T-helper 2 cell treated with Interferon-gamma antibody and Interleukin-4, amounts not matched to agents 5 μg/mL and 100 μg/mL, for 36 hours (primary cell): ENCODE measurements around the gene PRRT1.
A peak's percentile ranks its signal among the peaks of the same experiment; 100 is the strongest.

Experiments used
- DNase-seq: peaks from one replicate; pipeline ENCODE4 v3.0.0; 2021; ENCODE audit warnings: low spot score
- H3K27ac Mint-ChIP-seq: one replicate; pipeline ENCODE4 v1.8.0; 2021; ENCODE audit warnings: mild to moderate bottlenecking, mixed read lengths
- H3K27me3 Mint-ChIP-seq: one replicate; pipeline ENCODE4 v1.8.0; 2021; ENCODE audit warnings: low read depth, mixed read lengths
- H3K36me3 Mint-ChIP-seq: one replicate; pipeline ENCODE4 v1.8.0; 2021; ENCODE audit warnings: low read depth, mixed read lengths
- H3K4me1 Mint-ChIP-seq: one replicate; pipeline ENCODE4 v1.8.0; 2021; ENCODE audit warnings: low read depth, mixed read lengths
- H3K4me3 Mint-ChIP-seq: one replicate; pipeline ENCODE4 v1.8.0; 2022; ENCODE audit warnings: mild to moderate bottlenecking, moderate library complexity, mixed read lengths
- H3K9me3 Mint-ChIP-seq: one replicate; pipeline ENCODE4 v1.8.0; 2021; ENCODE audit warnings: mixed read lengths

The PRRT1 gene

DNA sequence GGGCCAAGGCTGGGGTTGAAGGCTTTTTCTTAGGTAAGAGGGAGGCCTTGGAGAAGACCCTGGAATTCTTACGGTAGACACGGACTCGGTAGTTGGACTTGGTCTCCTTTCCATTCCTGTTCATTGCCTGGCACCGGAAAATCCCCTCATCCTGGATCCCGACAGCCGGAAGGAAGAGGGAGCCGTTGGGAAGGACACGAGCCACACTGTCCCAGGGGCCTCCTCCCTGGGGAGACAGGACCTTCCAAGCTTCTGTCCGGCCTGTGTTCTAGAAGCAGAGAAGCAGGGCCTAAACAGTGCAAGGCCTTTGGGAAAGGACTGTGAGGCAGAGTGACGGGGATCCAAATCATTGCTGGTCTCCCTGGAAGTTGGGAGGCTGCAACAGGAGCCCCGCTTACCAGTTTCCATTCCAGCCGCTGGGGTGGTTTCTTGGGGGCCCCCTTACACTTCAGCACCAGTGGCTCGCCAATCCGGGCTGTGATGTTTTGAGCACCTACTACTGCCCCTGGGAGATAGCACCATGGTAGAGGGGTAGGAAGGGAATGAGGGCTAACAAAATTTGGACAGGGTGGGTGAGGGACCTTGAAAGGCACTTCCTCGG is 31.8 kb upstream of the PRRT1 start:
- Mint-ChIP-seq H3K27me3 (no peaks in the 10 kb centered on the region), H3K4me1 (peaks cover 30% of the 10 kb centered on the region), H3K4me3 (no peak overlapping the region), H3K9me3 (no peaks in the 10 kb centered on the region), H3K27ac (no peak overlapping the region), H3K36me3 (peaks cover 68% of the 10 kb centered on the region)
- DNase-seq: no peak

DNA sequence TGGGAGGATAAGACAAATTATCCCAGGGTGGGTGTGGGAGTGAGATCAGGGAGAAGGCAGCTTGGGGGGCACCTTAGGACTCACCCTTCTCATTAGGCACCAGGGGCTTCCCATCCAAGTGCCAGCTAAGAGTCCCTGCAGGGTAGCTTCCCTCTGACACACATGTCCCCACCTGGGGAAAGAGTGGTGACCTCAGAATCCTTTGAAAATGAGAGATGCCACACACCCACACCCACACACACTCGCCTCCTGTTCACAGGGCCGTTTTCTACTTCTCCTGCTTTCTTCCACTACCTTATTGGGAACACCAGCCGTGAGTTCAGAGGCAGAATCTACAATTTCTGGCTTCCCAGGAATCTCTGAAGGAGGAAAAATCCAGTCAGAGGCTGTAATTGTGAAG is 31.3 kb upstream of the PRRT1 start:
- peaks cover 29% of the 10 kb centered on the region for H3K4me1 Mint-ChIP-seq
- H3K36me3 Mint-ChIP-seq: peaks cover 66% of the 10 kb centered on the region
- no peak overlapping the region for H3K4me3 Mint-ChIP-seq
- H3K27ac Mint-ChIP-seq: no peak overlapping the region
- H3K27me3 Mint-ChIP-seq: no peaks in the 10 kb centered on the region
- no peaks in the 10 kb centered on the region for H3K9me3 Mint-ChIP-seq
- no peak for DNase-seq

- peaks cover 62% of the 10 kb centered on the region for H3K36me3 Mint-ChIP-seq
- H3K27me3 Mint-ChIP-seq: no peaks in the 10 kb centered on the region
- no peak overlapping the region for H3K4me3 Mint-ChIP-seq
- no peaks in the 10 kb centered on the region for H3K9me3 Mint-ChIP-seq
- peak overlapping the region; percentile 26 for H3K27ac Mint-ChIP-seq
- DNase-seq: no peak
- peaks cover 29% of the 10 kb centered on the region for H3K4me1 Mint-ChIP-seq
Observed at GRCh38 chr6:32182555-32182981, 30.8 kb upstream of the PRRT1 start.

DNA sequence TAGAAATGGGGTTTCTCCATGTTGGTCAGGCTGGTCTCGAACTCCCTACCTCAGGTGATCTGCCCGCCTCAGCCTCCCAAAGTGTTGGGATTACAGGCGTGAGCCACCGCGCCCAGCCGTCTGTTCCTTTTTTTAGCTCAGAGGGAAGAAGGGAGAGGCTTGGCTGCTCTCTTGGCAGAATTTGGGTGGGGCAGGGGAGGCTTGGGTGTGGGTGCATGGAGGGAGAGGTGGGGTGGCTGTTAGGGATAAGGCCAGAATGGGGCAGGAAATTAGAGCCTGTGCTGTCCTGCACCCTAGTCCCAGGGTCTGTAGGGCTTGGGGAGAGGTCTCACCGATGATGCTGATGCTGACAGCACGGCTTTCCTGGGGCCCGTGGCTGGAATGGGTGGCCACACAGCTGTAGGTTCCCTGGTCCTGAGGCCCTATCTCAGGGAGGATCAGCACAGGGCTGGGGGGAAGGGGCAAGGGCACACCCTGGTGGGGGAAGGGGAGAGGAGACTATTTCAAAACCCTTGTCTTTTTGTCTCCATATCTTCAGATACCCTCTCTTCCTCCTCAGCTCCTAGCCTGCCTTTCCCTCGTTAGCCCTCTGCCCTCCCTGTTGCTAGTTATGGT is 30.3 kb upstream of the PRRT1 start:
- peaks cover 56% of the 10 kb centered on the region for H3K36me3 Mint-ChIP-seq
- H3K27me3 Mint-ChIP-seq: no peaks in the 10 kb centered on the region
- H3K4me1 Mint-ChIP-seq: peaks cover 27% of the 10 kb centered on the region
- no peaks in the 10 kb centered on the region for H3K9me3 Mint-ChIP-seq
- no peak for DNase-seq
- H3K27ac Mint-ChIP-seq: peak overlapping the region; percentile 26
- no peak overlapping the region for H3K4me3 Mint-ChIP-seq

- Mint-ChIP-seq H3K27me3 (no peaks in the 10 kb centered on the region), H3K9me3 (no peaks in the 10 kb centered on the region), H3K4me1 (peaks cover 27% of the 10 kb centered on the region), H3K36me3 (peaks cover 48% of the 10 kb centered on the region), H3K27ac (no peak overlapping the region), H3K4me3 (no peak overlapping the region)
- DNase-seq: no peak
Observed at GRCh38 chr6:32181148-32181702, 29.5 kb upstream of the PRRT1 start.

- Mint-ChIP-seq H3K9me3 (no peaks in the 10 kb centered on the region), H3K36me3 (peaks cover 39% of the 10 kb centered on the region), H3K4me1 (peaks cover 26% of the 10 kb centered on the region), H3K27me3 (no peaks in the 10 kb centered on the region), H3K4me3 (peak overlapping the region; percentile 53), H3K27ac (no peak overlapping the region)
- no peak for DNase-seq
Observed at GRCh38 chr6:32179766-32180405, 28.1 kb upstream of the PRRT1 start.

DNA sequence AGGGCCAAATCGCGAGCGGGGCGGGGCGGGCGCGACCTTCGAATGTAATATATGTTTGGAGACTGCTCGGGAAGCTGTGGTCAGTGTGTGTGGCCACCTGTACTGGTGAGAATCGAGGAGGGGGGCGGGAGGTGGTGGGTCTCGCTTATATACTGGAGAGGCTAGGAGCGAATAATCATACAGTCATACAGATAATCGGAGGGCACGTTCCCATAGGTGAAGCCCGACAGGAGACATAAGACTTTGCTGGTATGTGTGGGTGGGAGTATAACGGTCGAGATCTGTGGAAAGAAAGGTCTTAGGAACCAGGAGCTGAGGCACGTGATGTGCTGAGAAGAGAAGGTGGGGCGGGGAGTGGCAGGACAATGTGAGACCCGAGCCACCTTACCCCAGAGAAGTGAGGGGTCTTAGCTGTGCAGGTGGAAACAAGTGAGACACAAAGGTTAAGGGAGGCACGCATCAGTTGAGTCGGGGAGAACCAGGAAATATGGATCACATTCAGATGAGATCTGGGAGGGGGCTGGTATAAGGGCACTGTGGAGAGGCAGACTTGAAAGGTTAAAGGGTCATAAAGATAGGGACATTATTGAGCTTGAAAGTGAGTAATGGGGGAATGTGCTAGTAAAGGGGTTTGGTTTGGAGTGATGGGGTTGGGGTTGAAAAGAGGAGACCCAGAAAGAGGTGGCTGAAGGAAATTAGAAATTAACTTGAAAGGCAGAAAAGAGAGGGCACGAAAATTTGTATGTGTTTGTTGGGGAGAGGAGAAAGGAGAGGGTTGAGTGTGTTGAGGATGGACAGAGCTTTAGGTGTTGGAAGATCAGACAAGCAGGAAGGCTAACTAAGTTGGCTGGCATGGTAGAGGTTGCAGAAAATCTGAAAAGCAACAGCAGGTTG is 27.1 kb upstream of the PRRT1 start:
- Mint-ChIP-seq H3K9me3 (no peaks in the 10 kb centered on the region), H3K4me1 (peaks cover 33% of the 10 kb centered on the region), H3K36me3 (peaks cover 34% of the 10 kb centered on the region), H3K27me3 (no peaks in the 10 kb centered on the region), H3K4me3 (peak overlapping the region; percentile 97), H3K27ac (peak overlapping the region; percentile 98)
- DNase-seq: no peak

DNA sequence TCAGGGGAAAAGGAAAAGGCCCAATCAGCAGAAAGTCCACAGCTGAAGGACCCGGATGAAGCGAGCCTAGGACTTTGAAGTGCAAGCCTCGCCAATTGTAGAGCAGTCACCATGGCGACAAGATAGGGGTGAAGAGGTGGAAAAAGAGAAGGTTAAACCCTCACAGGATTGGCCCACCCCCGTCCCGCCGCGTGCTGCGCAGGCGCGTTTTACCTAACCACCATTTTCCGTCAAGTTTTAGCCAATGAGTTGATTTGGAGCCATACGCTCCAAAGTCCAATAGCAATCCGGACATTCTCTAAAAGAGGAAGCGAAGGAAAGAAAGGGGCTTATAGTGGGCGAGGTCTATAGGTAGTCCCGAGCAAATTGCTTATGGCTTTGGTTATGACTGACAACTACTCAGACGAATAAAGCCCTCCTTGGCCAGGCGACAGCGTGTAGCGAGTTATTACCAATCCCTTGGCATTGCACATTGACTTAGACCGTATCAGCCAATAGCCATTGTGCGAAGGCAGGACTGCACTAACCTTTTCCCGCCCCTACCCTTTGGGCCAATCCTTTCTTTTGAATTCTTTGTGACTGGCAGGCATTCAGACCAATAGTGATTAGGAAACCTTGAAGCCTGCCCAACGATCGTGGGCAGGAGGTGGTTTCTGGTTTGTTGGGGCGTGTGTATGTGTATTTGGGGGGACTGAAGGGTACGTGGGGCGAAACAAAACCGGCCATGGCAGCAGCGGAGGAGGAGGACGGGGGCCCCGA is 26.2 kb upstream of the PRRT1 start, which contains the start of gene RNF5:
Gene RNF5, plus strand, starts transcription at position 618 of the 759 bp plus-strand sequence. Its CDS starts 107 bp downstream, at position 725.
- peaks cover 41% of the 10 kb centered on the region for H3K4me1 Mint-ChIP-seq
- H3K36me3 Mint-ChIP-seq: peaks cover 29% of the 10 kb centered on the region
- H3K27ac Mint-ChIP-seq: peak within 1 kb of the TSS; percentile 98
- H3K9me3 Mint-ChIP-seq: no peaks in the 10 kb centered on the region
- H3K4me3 Mint-ChIP-seq: peak within 1 kb of the TSS; percentile 97
- H3K27me3 Mint-ChIP-seq: no peaks in the 10 kb centered on the region
- DNase-seq: peak; percentile 93

- peak; percentile 49 for DNase-seq
- H3K4me1 Mint-ChIP-seq: peaks cover 45% of the 10 kb centered on the region
- H3K36me3 Mint-ChIP-seq: peaks cover 25% of the 10 kb centered on the region
Observed at GRCh38 chr6:32177183-32177787, 25.5 kb upstream of the PRRT1 start.

GRCh38 chr6:32176476-32177182 is 24.9 kb upstream of the PRRT1 start:
- no peak for DNase-seq
- Mint-ChIP-seq H3K27ac (peak overlapping the region; percentile 98), H3K36me3 (peaks cover 22% of the 10 kb centered on the region), H3K9me3 (no peaks in the 10 kb centered on the region), H3K27me3 (no peaks in the 10 kb centered on the region), H3K4me1 (peaks cover 45% of the 10 kb centered on the region), H3K4me3 (peak overlapping the region; percentile 97)

More at GRCh38 chr6:32177183-32177787, 25.5 kb upstream of the PRRT1 start:
- H3K27ac Mint-ChIP-seq: peak overlapping the region; percentile 98
- no peaks in the 10 kb centered on the region for H3K9me3 Mint-ChIP-seq
- peak overlapping the region; percentile 97 for H3K4me3 Mint-ChIP-seq
- H3K27me3 Mint-ChIP-seq: no peaks in the 10 kb centered on the region

- H3K4me3 Mint-ChIP-seq: peak within 1 kb of the TSS; percentile 97
- peaks cover 47% of the 10 kb centered on the region for H3K4me1 Mint-ChIP-seq
- H3K27me3 Mint-ChIP-seq: no peaks in the 10 kb centered on the region
- no peaks in the 10 kb centered on the region for H3K9me3 Mint-ChIP-seq
- peak within 1 kb of the TSS; percentile 98 for H3K27ac Mint-ChIP-seq
- peaks cover 21% of the 10 kb centered on the region for H3K36me3 Mint-ChIP-seq
- peak; percentile 93 for DNase-seq
Observed at GRCh38 chr6:32175711-32176475, 24.2 kb upstream of the PRRT1 start, which contains the start of gene AGPAT1. Gene AGPAT1 (minus strand): TSS chr6:32176084. CDS start chr6:32171496, 4,588 bp downstream.
